ENCODE measurements around the gene DUSP8.

Gene DUSP8

GRCh38 chr11:1530686-1531448 lies 41.2 kb downstream of the DUSP8 start:
- Histone ChIP-seq H3K9ac (ENCODE audit: low read length) (no peak overlapping the region), H3K9me3 (ENCODE audit: control insufficient read depth, insufficient read depth, low read depth, low read length) (no peaks in the 10 kb centered on the region), H3K4me1 (ENCODE audit: control insufficient read depth, insufficient read depth, low read length) (peaks cover 5% of the 10 kb centered on the region; the same call in 1 of the 2 replicates), H3K4me3 (ENCODE audit: low read depth, low read length) (no peak overlapping the region), H3K27ac (ENCODE audit: low read depth, low read length) (no peak overlapping the region), H3K36me3 (ENCODE audit: control insufficient read depth, insufficient read depth, low read length) (no peaks in the 10 kb centered on the region), H3K27me3 (ENCODE audit: control insufficient read depth, insufficient read depth, low read length) (no peaks in the 10 kb centered on the region)

- Histone ChIP-seq H3K36me3 (ENCODE audit: control insufficient read depth, insufficient read depth, low read length) (no peaks in the 10 kb centered on the region), H3K9me3 (ENCODE audit: control insufficient read depth, insufficient read depth, low read depth, low read length) (no peaks in the 10 kb centered on the region), H3K9ac (ENCODE audit: low read length) (no peak overlapping the region), H3K27ac (ENCODE audit: low read depth, low read length) (no peak overlapping the region), H3K27me3 (ENCODE audit: control insufficient read depth, insufficient read depth, low read length) (no peaks in the 10 kb centered on the region), H3K4me1 (ENCODE audit: control insufficient read depth, insufficient read depth, low read length) (no peaks in the 10 kb centered on the region), H3K4me3 (ENCODE audit: low read depth, low read length) (no peak overlapping the region)
Observed at GRCh38 chr11:1529774-1530173, 42.3 kb downstream of the DUSP8 start.

DNA sequence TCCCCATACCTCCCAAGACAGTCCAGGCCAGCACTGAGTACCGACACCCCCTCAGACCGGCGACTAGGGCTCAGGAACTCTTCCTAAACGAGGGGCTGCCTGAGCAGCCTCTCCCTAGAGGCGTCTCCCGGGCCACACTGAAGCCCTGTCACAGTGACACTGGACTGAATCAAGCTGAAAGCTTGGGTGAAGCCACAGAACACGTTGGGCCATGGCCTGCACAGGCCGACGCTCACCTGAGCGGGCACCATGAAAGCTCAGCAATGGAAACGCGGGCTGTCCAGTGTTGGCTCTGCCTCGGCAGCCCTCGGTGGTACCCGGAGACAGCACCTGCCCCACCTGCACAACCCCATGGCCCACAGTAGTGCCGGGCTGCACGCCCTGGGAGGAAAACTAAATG lies 42.8 kb downstream of the DUSP8 start:
- Histone ChIP-seq H3K9ac (ENCODE audit: low read length) (no peak overlapping the region), H3K27ac (ENCODE audit: low read depth, low read length) (no peak overlapping the region), H3K4me1 (ENCODE audit: control insufficient read depth, insufficient read depth, low read length) (no peaks in the 10 kb centered on the region), H3K27me3 (ENCODE audit: control insufficient read depth, insufficient read depth, low read length) (no peaks in the 10 kb centered on the region), H3K36me3 (ENCODE audit: control insufficient read depth, insufficient read depth, low read length) (no peaks in the 10 kb centered on the region), H3K9me3 (ENCODE audit: control insufficient read depth, insufficient read depth, low read depth, low read length) (no peaks in the 10 kb centered on the region), H3K4me3 (ENCODE audit: low read depth, low read length) (no peak overlapping the region)

- Histone ChIP-seq H3K9me3 (ENCODE audit: control insufficient read depth, insufficient read depth, low read depth, low read length) (no peaks in the 10 kb centered on the region), H3K4me1 (ENCODE audit: control insufficient read depth, insufficient read depth, low read length) (no peaks in the 10 kb centered on the region), H3K9ac (ENCODE audit: low read length) (no peak overlapping the region), H3K27ac (ENCODE audit: low read depth, low read length) (no peak overlapping the region), H3K36me3 (ENCODE audit: control insufficient read depth, insufficient read depth, low read length) (no peaks in the 10 kb centered on the region), H3K27me3 (ENCODE audit: control insufficient read depth, insufficient read depth, low read length) (no peaks in the 10 kb centered on the region), H3K4me3 (ENCODE audit: low read depth, low read length) (no peak overlapping the region)
Observed at GRCh38 chr11:1528710-1529109, 43.4 kb downstream of the DUSP8 start.

- Histone ChIP-seq H3K27ac (ENCODE audit: low read depth, low read length) (no peak overlapping the region), H3K4me3 (ENCODE audit: low read depth, low read length) (no peak overlapping the region), H3K9ac (ENCODE audit: low read length) (no peak overlapping the region), H3K27me3 (ENCODE audit: control insufficient read depth, insufficient read depth, low read length) (no peaks in the 10 kb centered on the region), H3K36me3 (ENCODE audit: control insufficient read depth, insufficient read depth, low read length) (no peaks in the 10 kb centered on the region), H3K9me3 (ENCODE audit: control insufficient read depth, insufficient read depth, low read depth, low read length) (no peaks in the 10 kb centered on the region), H3K4me1 (ENCODE audit: control insufficient read depth, insufficient read depth, low read length) (no peaks in the 10 kb centered on the region)
Observed at GRCh38 chr11:1526785-1527184, 45.3 kb downstream of the DUSP8 start.

DNA sequence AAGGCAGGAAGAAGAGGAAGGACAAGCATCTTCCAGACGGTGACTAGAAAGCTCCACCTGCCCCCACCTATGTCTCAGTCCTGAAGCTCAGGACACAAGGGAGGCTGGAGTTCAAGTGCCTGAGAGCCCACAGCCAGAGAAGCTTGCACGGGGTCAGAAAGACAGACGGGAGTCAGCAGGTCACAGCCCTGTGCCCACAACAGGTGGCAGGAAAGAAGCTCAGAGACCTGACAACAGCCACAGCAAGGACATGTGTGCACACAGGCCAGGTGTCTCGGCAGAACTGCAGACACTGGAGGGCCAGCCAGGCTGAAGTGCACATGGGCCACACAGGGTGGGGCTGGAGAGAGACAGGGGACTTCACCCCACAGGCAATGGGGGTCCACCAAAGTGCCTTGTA lies 48.3 kb downstream of the DUSP8 start:
- H3K36me3 ChIP-seq (ENCODE audit: control insufficient read depth, insufficient read depth, low read length): no peaks in the 10 kb centered on the region
- H3K4me3 ChIP-seq (ENCODE audit: low read depth, low read length): no peak overlapping the region
- no peaks in the 10 kb centered on the region for H3K9me3 ChIP-seq (ENCODE audit: control insufficient read depth, insufficient read depth, low read depth, low read length)
- no peaks in the 10 kb centered on the region for H3K4me1 ChIP-seq (ENCODE audit: control insufficient read depth, insufficient read depth, low read length)
- no peak overlapping the region for H3K27ac ChIP-seq (ENCODE audit: low read depth, low read length)
- no peak overlapping the region for H3K9ac ChIP-seq (ENCODE audit: low read length)
- no peaks in the 10 kb centered on the region for H3K27me3 ChIP-seq (ENCODE audit: control insufficient read depth, insufficient read depth, low read length)

DNA sequence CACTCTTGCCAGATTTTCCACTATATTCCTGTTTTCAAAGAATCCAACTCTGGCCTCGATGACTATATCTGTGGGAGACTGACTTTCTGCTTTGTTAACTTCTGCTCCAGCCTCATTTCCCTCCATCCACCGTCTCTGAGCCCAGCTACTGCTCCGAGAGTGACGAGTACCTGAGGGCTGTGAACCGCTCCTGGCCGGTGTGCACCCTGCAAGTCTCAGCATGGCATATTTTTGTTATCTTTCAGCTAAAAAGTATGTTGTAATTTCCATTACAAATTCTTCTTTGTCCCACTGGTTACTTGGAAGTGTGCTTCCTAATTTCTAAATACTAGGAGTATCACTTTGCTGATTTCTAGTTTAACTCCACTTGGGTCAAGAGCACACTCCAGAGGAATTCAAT lies 49.0 kb downstream of the DUSP8 start:
- H3K4me3 ChIP-seq (ENCODE audit: low read depth, low read length): no peak overlapping the region
- H3K27ac ChIP-seq (ENCODE audit: low read depth, low read length): no peak overlapping the region
- H3K9me3 ChIP-seq (ENCODE audit: control insufficient read depth, insufficient read depth, low read depth, low read length): no peaks in the 10 kb centered on the region
- H3K4me1 ChIP-seq (ENCODE audit: control insufficient read depth, insufficient read depth, low read length): no peaks in the 10 kb centered on the region
- H3K9ac ChIP-seq (ENCODE audit: low read length): no peak overlapping the region
- H3K27me3 ChIP-seq (ENCODE audit: control insufficient read depth, insufficient read depth, low read length): no peaks in the 10 kb centered on the region
- H3K36me3 ChIP-seq (ENCODE audit: control insufficient read depth, insufficient read depth, low read length): no peaks in the 10 kb centered on the region

GRCh38 chr11:1522081-1522424 lies 50.0 kb downstream of the DUSP8 start:
- Histone ChIP-seq H3K9me3 (ENCODE audit: control insufficient read depth, insufficient read depth, low read depth, low read length) (no peaks in the 10 kb centered on the region), H3K27ac (ENCODE audit: low read depth, low read length) (no peak overlapping the region), H3K4me1 (ENCODE audit: control insufficient read depth, insufficient read depth, low read length) (no peaks in the 10 kb centered on the region), H3K27me3 (ENCODE audit: control insufficient read depth, insufficient read depth, low read length) (no peaks in the 10 kb centered on the region), H3K9ac (ENCODE audit: low read length) (no peak overlapping the region), H3K4me3 (ENCODE audit: low read depth, low read length) (no peak overlapping the region), H3K36me3 (ENCODE audit: control insufficient read depth, insufficient read depth, low read length) (no peaks in the 10 kb centered on the region)

GRCh38 chr11:1521382-1522080 lies 50.5 kb downstream of the DUSP8 start:
- H3K27ac ChIP-seq (ENCODE audit: low read depth, low read length): no peak overlapping the region
- no peak overlapping the region for H3K4me3 ChIP-seq (ENCODE audit: low read depth, low read length)
- H3K9ac ChIP-seq (ENCODE audit: low read length): no peak overlapping the region
- H3K4me1 ChIP-seq (ENCODE audit: control insufficient read depth, insufficient read depth, low read length): no peaks in the 10 kb centered on the region
- H3K27me3 ChIP-seq (ENCODE audit: control insufficient read depth, insufficient read depth, low read length): no peaks in the 10 kb centered on the region
- no peaks in the 10 kb centered on the region for H3K9me3 ChIP-seq (ENCODE audit: control insufficient read depth, insufficient read depth, low read depth, low read length)
- no peaks in the 10 kb centered on the region for H3K36me3 ChIP-seq (ENCODE audit: control insufficient read depth, insufficient read depth, low read length)

GRCh38 chr11:1520663-1521267 lies 51.3 kb downstream of the DUSP8 start:
- no peaks in the 10 kb centered on the region for H3K27me3 ChIP-seq (ENCODE audit: control insufficient read depth, insufficient read depth, low read length)
- no peaks in the 10 kb centered on the region for H3K36me3 ChIP-seq (ENCODE audit: control insufficient read depth, insufficient read depth, low read length)
- no peaks in the 10 kb centered on the region for H3K4me1 ChIP-seq (ENCODE audit: control insufficient read depth, insufficient read depth, low read length)
- no peak overlapping the region for H3K27ac ChIP-seq (ENCODE audit: low read depth, low read length)
- no peak overlapping the region for H3K9ac ChIP-seq (ENCODE audit: low read length)
- H3K9me3 ChIP-seq (ENCODE audit: control insufficient read depth, insufficient read depth, low read depth, low read length): no peaks in the 10 kb centered on the region
- no peak overlapping the region for H3K4me3 ChIP-seq (ENCODE audit: low read depth, low read length)

GRCh38 chr11:1520209-1520662 lies 51.8 kb downstream of the DUSP8 start:
- no peak overlapping the region for H3K4me3 ChIP-seq (ENCODE audit: low read depth, low read length)
- H3K4me1 ChIP-seq (ENCODE audit: control insufficient read depth, insufficient read depth, low read length): peaks cover 2% of the 10 kb centered on the region; the same call in 1 of the 2 replicates
- no peaks in the 10 kb centered on the region for H3K27me3 ChIP-seq (ENCODE audit: control insufficient read depth, insufficient read depth, low read length)
- H3K36me3 ChIP-seq (ENCODE audit: control insufficient read depth, insufficient read depth, low read length): no peaks in the 10 kb centered on the region
- H3K27ac ChIP-seq (ENCODE audit: low read depth, low read length): no peak overlapping the region
- H3K9ac ChIP-seq (ENCODE audit: low read length): no peak overlapping the region
- no peaks in the 10 kb centered on the region for H3K9me3 ChIP-seq (ENCODE audit: control insufficient read depth, insufficient read depth, low read depth, low read length)

Data from HUES6 (cell line).